ENCODE data around the gene SALL4. TPM values are rescaled to one million over a fixed set of nuclear protein-coding genes. Genes with fewer than 3 reads are reported as not detected.

Gene SALL4
- total and polyA plus RNA-seq, 9 of the 15 experiments (the other 6 are each of a cell fraction or from before 2014, with no cell fraction given), result 0.03 to 0.07 TPM; not detected in 7

DNA sequence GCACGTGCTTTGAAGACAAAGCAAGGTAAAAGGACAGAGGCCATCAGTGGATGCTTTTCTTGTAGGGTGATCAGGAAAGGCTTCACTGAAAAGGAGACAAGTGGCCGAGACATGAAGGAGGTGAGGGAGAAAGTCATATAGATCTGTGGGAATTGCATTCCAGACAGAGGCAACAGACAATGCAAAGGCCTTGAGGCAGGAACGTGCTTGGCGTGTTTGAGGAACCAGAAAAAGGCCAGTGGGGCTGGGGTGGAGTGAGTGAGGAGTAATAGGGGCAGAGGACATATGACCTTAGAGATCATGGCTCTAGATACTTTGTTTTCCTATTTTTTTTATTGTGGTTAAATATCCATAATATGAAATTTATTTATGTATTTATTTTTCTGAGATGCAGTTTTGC, 10.5 kb upstream of the SALL4 start:
- Histone ChIP-seq H3K4me1 (replicated peaks in 1 of 2; ENCODE audit: control insufficient read depth in 2 of 2, insufficient read depth in 2 of 2, low read length in 2 of 2) (no peaks in the 10 kb centered on the region), H3K9ac (ENCODE audit: insufficient read depth in 1 of 2, low read depth in 2 of 2, low read length in 2 of 2) (no peak overlapping the region), H3K27me3 (ENCODE audit: control insufficient read depth in 2 of 2, insufficient read depth in 2 of 2, low read length in 2 of 2) (peaks cover 4 to 5% of the 10 kb centered on the region in 2 experiments; a peak in 2 of 5 replicates), H4K20me1 (replicated peaks; ENCODE audit: control insufficient read depth, insufficient read depth, low read length) (no peaks in the 10 kb centered on the region), H3K4me3 (no peak overlapping the region), H3K4me2 (ENCODE audit: insufficient read depth, low read length) (no peak overlapping the region), H3K36me3 (ENCODE audit: control insufficient read depth, insufficient read depth, low read length) (no peaks in the 10 kb centered on the region), H3K9me1 (ENCODE audit: control insufficient read depth, insufficient read depth, low read length) (no peaks in the 10 kb centered on the region), H3K9me3 (replicated peaks; ENCODE audit: control insufficient read depth, insufficient read depth, low read depth, low read length) (no peaks in the 10 kb centered on the region), H3K27ac (ENCODE audit: extremely low read depth, low read depth, low read length) (no peak overlapping the region), H3K79me2 (ENCODE audit: control insufficient read depth, insufficient read depth, low read length) (no peaks in the 10 kb centered on the region), H2AFZ (ENCODE audit: low read depth, low read length) (no peak overlapping the region)
- WGBS (ENCODE audit: insufficient coverage, low coverage, missing lambda C conversion rate), result 0% methylated on average over 4 of the region's 4 CpGs
- DNase-seq (ENCODE audit: extremely low read depth in 1 of 4, low spot score in 3 of 4) (no peak), FAIRE-seq (no peak), ATAC-seq (no peak)
- POLR2A ChIA-PET, result no interaction called here
- in situ Hi-C loops (cut with MboI), result no loop called here
- CTCF ChIA-PET (ENCODE audit: low intra/inter-chr PET ratio), result no interaction called here
- intact Hi-C loops (cut with micrococcal nuclease), result no loop called here
- no TSS peak for BruUV-seq (replicated peaks)
- TF ChIP-seq PHTF2 (CRISPR knock-in tag; IDR thresholded peaks at IDR 0.05), result no peak
- TF ChIP-seq MAZ (CRISPR knock-in tag; conservative IDR thresholded peaks at IDR 0.05 in 1 of 2, IDR thresholded peaks at IDR 0.05 in 1 of 2), result no peak
- no peak for TF ChIP-seq ZNF124 (CRISPR knock-in tag; IDR thresholded peaks at IDR 0.05)
- TF ChIP-seq CHCHD3 (CRISPR knock-in tag; IDR thresholded peaks at IDR 0.05), result no peak
- no peak for TF ChIP-seq SMAD2 (IDR thresholded peaks at IDR 0.05; ENCODE audit: low read depth, low read length)
- no peak for TF ChIP-seq E2F8 (IDR thresholded peaks at IDR 0.05; ENCODE audit: low read depth, partially characterized antibody)
- no peak for TF ChIP-seq HSF4 (CRISPR knock-in tag; IDR thresholded peaks at IDR 0.05; ENCODE audit: borderline replicate concordance)
- TF ChIP-seq POLR2H (tag; IDR thresholded peaks at IDR 0.05; ENCODE audit: low read depth), result no peak
- TF ChIP-seq CREM (IDR thresholded peaks at IDR 0.05; ENCODE audit: low read depth), result no peak
- no peak for TF ChIP-seq YY1 (IDR thresholded peaks at IDR 0.05; ENCODE audit: borderline replicate concordance in 1 of 3, control insufficient read depth in 1 of 3, extremely low read depth in 1 of 3, insufficient read depth in 3 of 3, insufficient read length in 1 of 3, insufficient replicate concordance in 2 of 3, low read depth in 1 of 3, low read length in 2 of 3)
- no peak for TF ChIP-seq RAD21 (CRISPR knock-in tag; conservative IDR thresholded peaks at IDR 0.05 in 1 of 2, IDR thresholded peaks at IDR 0.05 in 1 of 2)
- no peak for TF ChIP-seq CUX1 (CRISPR knock-in tag; IDR thresholded peaks at IDR 0.05)
- TF ChIP-seq ZNF3 (CRISPR knock-in tag; IDR thresholded peaks at IDR 0.05), result no peak
- TF ChIP-seq HEY1 (CRISPR knock-in tag; IDR thresholded peaks at IDR 0.05; ENCODE audit: borderline replicate concordance), result no peak

All from K562 (cell line).